ENCODE results near the gene EIF2B2. TPM values are rescaled to one million over a fixed set of nuclear protein-coding genes. Genes with fewer than 3 reads are reported as not detected.
A peak's percentile ranks its signal among the peaks of the same experiment; 100 is the strongest.

The EIF2B2 gene
- total and polyA plus RNA-seq, 2 experiments from 2014 or later: 39.2 to 40.5 TPM

- TF ChIP-seq CTCF (conservative IDR thresholded peaks at IDR 0.05; ENCODE audit: low read depth in 2 of 2) (no peak), REST (IDR thresholded peaks at IDR 0.05; ENCODE audit: unreplicated experiment) (no peak), STAT1 (IDR thresholded peaks at IDR 0.05; ENCODE audit: unreplicated experiment) (no peak), EZH2 (IDR thresholded peaks at IDR 0.05; ENCODE audit: low read depth, unreplicated experiment) (no peak)
These were observed 22.4 kb upstream of the EIF2B2 start (continued) for GRCh38 chr14:74980398-74980730.

- H3K4me2 ChIP-seq: peak overlapping the region; percentile 40; the same call in 1 of the 2 replicates
- peaks cover 12% of the 10 kb centered on the region for H3K27me3 Mint-ChIP-seq (ENCODE audit: insufficient read depth, low read depth, poor library complexity)
- ATAC-seq: peak; percentile 67
- H3K27ac ChIP-seq (ENCODE audit: low read depth): no peak overlapping the region
- no peaks in the 10 kb centered on the region for H4K20me1 ChIP-seq (replicated peaks; ENCODE audit: insufficient read depth)
- no peak overlapping the region for H3K4me3 ChIP-seq
- H3K27ac Mint-ChIP-seq: no peak overlapping the region
- peaks cover 30% of the 10 kb centered on the region for H3K4me1 ChIP-seq (ENCODE audit: insufficient read depth)
- peak overlapping the region; percentile 94 for H2AFZ ChIP-seq
- no peaks in the 10 kb centered on the region for H3K36me3 ChIP-seq (ENCODE audit: insufficient read depth)
- peaks cover 42% of the 10 kb centered on the region for H3K4me1 Mint-ChIP-seq
- peak; percentile 64 for DNase-seq (ENCODE audit: low spot score)
- no peaks in the 10 kb centered on the region for H3K9me2 ChIP-seq (ENCODE audit: insufficient read depth)
- no peaks in the 10 kb centered on the region for H3K36me3 Mint-ChIP-seq (ENCODE audit: low read depth)
- peaks cover 8% of the 10 kb centered on the region; the same call in 1 of the 2 replicates for H3F3A ChIP-seq (replicated peaks; ENCODE audit: low read depth)
- H3K79me2 ChIP-seq (replicated peaks; ENCODE audit: insufficient read depth): no peaks in the 10 kb centered on the region
- no peaks in the 10 kb centered on the region; the same call in 2 of the 3 replicates for H3K9me3 Mint-ChIP-seq
- no peak overlapping the region for H3K4me3 Mint-ChIP-seq
- H3K27me3 ChIP-seq (ENCODE audit: insufficient read depth): no peaks in the 10 kb centered on the region
- TF ChIP-seq POLR2AphosphoS5 (IDR thresholded peaks at IDR 0.05; ENCODE audit: low read depth): no peak
- no peak for TF ChIP-seq STAT1 (IDR thresholded peaks at IDR 0.05; ENCODE audit: unreplicated experiment)
- TF ChIP-seq ZNF331 (CRISPR knock-in tag; IDR thresholded peaks at IDR 0.05; ENCODE audit: low read depth): no peak
- no peak for TF ChIP-seq CTCF (conservative IDR thresholded peaks at IDR 0.05; ENCODE audit: low read depth in 2 of 2)
- no peak for TF ChIP-seq EZH2 (IDR thresholded peaks at IDR 0.05; ENCODE audit: low read depth, unreplicated experiment)
- no peak for TF ChIP-seq EZH2phosphoT487 (IDR thresholded peaks at IDR 0.05; ENCODE audit: unreplicated experiment)
- TF ChIP-seq CREB1 (CRISPR knock-in tag; IDR thresholded peaks at IDR 0.05; ENCODE audit: low read depth): no peak
- TF ChIP-seq ZNF462 (CRISPR knock-in tag; IDR thresholded peaks at IDR 0.05): no peak
- TF ChIP-seq ZNF114 (CRISPR knock-in tag; IDR thresholded peaks at IDR 0.05): no peak
These were observed 21.8 kb upstream of the EIF2B2 start for GRCh38 chr14:74980731-74981461.

Measured in GM23338 (cell line).